Endothelial cell of umbilical vein (primary cell): ENCODE data around the gene NDUFA11. TPM values are rescaled to one million over a fixed set of nuclear protein-coding genes. Genes with fewer than 3 reads are reported as not detected.

ENCODE experiments used
- BruUV-seq: library from RNA; stranded (reverse); fragments of 400-500 nt; replicated peaks from 2 replicates; lab custom pipeline; 2021; lab: Mats Ljungman, UMichigan
- CTCF ChIA-PET: fragments of 300-600, 350-600 bp; sonication (Branson Sonifier 250); formaldehyde crosslinking; loops from one replicate; lab custom pipeline; 2021; ENCODE audit warnings: antibody characterized with exemption, inconsistent platforms; lab: Charles Lee
- POLR2A ChIA-PET: fragments of 300-600, 350-600 bp; sonication (Branson Sonifier 250); formaldehyde crosslinking; loops from one replicate; lab custom pipeline; 2021; ENCODE audit warnings: antibody characterized with exemption, inconsistent platforms; lab: Charles Lee
- DNase-seq: peaks from one replicate; pipeline ENCODE4 v3.0.0-alpha.2; 2011; ENCODE audit warnings: low read depth, low spot score
- FAIRE-seq: peaks from 2 replicates; lab custom pipeline; 2011; peaks lifted over from hg19 to GRCh38; lab: Jason Lieb, UNC
- H2AFZ ChIP-seq: 2 replicates; pipeline ENCODE4 v1.6.0; 2012; ENCODE audit warnings: low read depth, low read length, control low read depth, inconsistent platforms
- H3K27ac ChIP-seq: 2 replicates; pipeline ENCODE4 v1.5.1; 2011; ENCODE audit warnings: low read depth, mild to moderate bottlenecking, control low read depth, low read length, moderate library complexity; ENCODE audit not compliant: insufficient read depth
- H3K27me3 ChIP-seq, 2 experiments: 2 replicates each; pipeline versions ENCODE4 v1.6.0 to v1.6.1; 2011; ENCODE audit warnings: low read length in 2 of 2, mixed read lengths in 1 of 2; ENCODE audit not compliant: control insufficient read depth in 2 of 2, insufficient read depth in 2 of 2
- H3K36me3 ChIP-seq, 2 experiments: 2 replicates in 1 of 2; 3 replicates in 1 of 2; pipeline ENCODE4 v1.5.1; 2011; ENCODE audit warnings: low read length in 2 of 2, mild to moderate bottlenecking in 1 of 2, moderate library complexity in 1 of 2; ENCODE audit not compliant: control insufficient read depth in 2 of 2, insufficient read depth in 2 of 2; ENCODE audit errors: extremely low read depth in 1 of 2
- H3K4me1 ChIP-seq: 3 replicates; pipeline ENCODE4 v1.5.1; 2011; ENCODE audit warnings: mild to moderate bottlenecking, low read length; ENCODE audit not compliant: control insufficient read depth, insufficient read depth; ENCODE audit errors: extremely low read depth
- H3K4me2 ChIP-seq: 2 replicates; pipeline ENCODE4 v1.6.1; 2011; ENCODE audit warnings: low read length, control low read depth, mixed read lengths; ENCODE audit not compliant: insufficient read depth
- H3K4me3 ChIP-seq, 3 experiments: fragments of 200-600 bp in 1 of 3; sonication (generic), shearing (Covaris generic) in 1 of 3; replicated peaks in 1 of 3; 2 replicates each; pipeline ENCODE4 v1.5.1; 2011 to 2016; ENCODE audit warnings: control low read depth in 3 of 3, low read length in 3 of 3, mild to moderate bottlenecking in 2 of 3, inconsistent platforms in 1 of 3, low read depth in 1 of 3, moderate library complexity in 1 of 3; ENCODE audit not compliant: insufficient read depth in 1 of 3
- H3K79me2 ChIP-seq: 2 replicates; pipeline ENCODE4 v1.6.0; 2012; ENCODE audit warnings: low read length, inconsistent platforms; ENCODE audit not compliant: control insufficient read depth, insufficient read depth
- H3K9ac ChIP-seq: replicated peaks from 2 replicates; pipeline ENCODE3; 2011; ENCODE audit warnings: low read length, control low read depth; ENCODE audit not compliant: insufficient read depth; ENCODE audit errors: extremely low read depth
- H3K9me1 ChIP-seq: replicated peaks from 3 replicates; pipeline ENCODE4 v1.6.0; 2011; ENCODE audit warnings: mild to moderate bottlenecking, low read length; ENCODE audit not compliant: control insufficient read depth, insufficient read depth; ENCODE audit errors: extremely low read depth
- H3K9me3 ChIP-seq: replicated peaks from 2 replicates; pipeline ENCODE4 v1.5.1; 2012; ENCODE audit warnings: low read length, inconsistent platforms; ENCODE audit not compliant: control insufficient read depth, insufficient read depth
- H4K20me1 ChIP-seq: replicated peaks from 2 replicates; pipeline ENCODE3; 2011; ENCODE audit warnings: mild to moderate bottlenecking, low read length; ENCODE audit not compliant: control insufficient read depth, insufficient read depth; ENCODE audit errors: extremely low read depth
- CTCF ChIP-seq, 2 donors: IDR thresholded peaks; 1 replicate in 1 of 2; 2 replicates in 1 of 2; pipeline ENCODE4 v1.5.1; 2011; ENCODE audit warnings: low read length in 2 of 2, mild to moderate bottlenecking in 2 of 2, moderate library complexity in 2 of 2, control low read depth in 1 of 2, inconsistent platforms in 1 of 2, low read depth in 1 of 2; ENCODE audit not compliant: insufficient read depth in 1 of 2; ENCODE audit errors: extremely low read depth in 1 of 2
- EZH2 ChIP-seq: IDR thresholded peaks from 2 replicates; pipeline ENCODE4 v1.6.1; 2012; ENCODE audit warnings: borderline replicate concordance, low read depth, mild to moderate bottlenecking, moderate library complexity, low read length, inconsistent platforms; ENCODE audit not compliant: severe bottlenecking
- FOS ChIP-seq: IDR thresholded peaks from 2 replicates; pipeline ENCODE4 v1.6.1; 2011; ENCODE audit warnings: mild to moderate bottlenecking, low read length, moderate library complexity, borderline replicate concordance; ENCODE audit not compliant: insufficient read depth
- GATA2 ChIP-seq: IDR thresholded peaks from 2 replicates; pipeline ENCODE4 v1.7.0; 2011; ENCODE audit warnings: low read depth, mild to moderate bottlenecking, moderate library complexity, mixed read lengths, low read length; ENCODE audit not compliant: insufficient read length, insufficient read depth
- JUN ChIP-seq: IDR thresholded peaks from 2 replicates; pipeline ENCODE4 v1.6.1; 2011; ENCODE audit warnings: borderline replicate concordance, low read depth; ENCODE audit not compliant: insufficient read length, insufficient read depth
- MAX ChIP-seq: IDR thresholded peaks from 2 replicates; pipeline ENCODE4 v1.6.1; 2011; ENCODE audit not compliant: insufficient read depth, insufficient read length
- MYC ChIP-seq: IDR thresholded peaks from one replicate; pipeline ENCODE4 v1.6.1; 2011; ENCODE audit warnings: mild to moderate bottlenecking, low read depth, low read length
- POLR2A ChIP-seq: IDR thresholded peaks from 2 replicates; pipeline ENCODE4 v1.6.1; 2012; ENCODE audit warnings: low read depth, mild to moderate bottlenecking, control low read depth, low read length
- POLR2AphosphoS5 ChIP-seq: IDR thresholded peaks from 2 replicates; pipeline ENCODE4 v1.6.1; 2012; ENCODE audit warnings: low read depth, mild to moderate bottlenecking, control low read depth, low read length, moderate library complexity; ENCODE audit not compliant: insufficient read depth
- dilution Hi-C: fragments of 300-500 bp; cut with MboI; formaldehyde crosslinking; loops from one replicate; pipeline ENCODE4 v1.15.0; 2019; ENCODE audit warnings: low sequenced_read_pairs; ENCODE audit not compliant: extremely low pct_ligation_motif_present
- intact Hi-C: fragments of 100-400 bp; cut with micrococcal nuclease; formaldehyde crosslinking; loops from one replicate; pipeline ENCODE4 v1.10.0; 2022
- polyA plus RNA-seq, 4 experiments: library from polyadenylated mRNA; depleted of rRNA in 3 of 4; stranded (reverse) in 3 of 4; unstranded in 1 of 4; fragments of >200 nt; gene quantifications; 2 replicates each; pipeline versions ENCODE4 v1.2.1 to v1.2.3, GENCODE V29; 2011 to 2012; ENCODE audit warnings: missing spikeins in 1 of 4
- total RNA-seq: library from RNA; stranded (reverse); gene quantifications from 2 replicates; pipeline ENCODE4 v1.2.3, GENCODE V29; 2021

NDUFA11 gene
- total and polyA plus RNA-seq, 2 donors (not counting 3 experiments of a cell fraction or from before 2014, with no cell fraction given) = 281 to 876 TPM

GRCh38 chr19:5932146-5932545, 28.6 kb upstream of the NDUFA11 start:
- Histone ChIP-seq H3K27me3 (no peaks in the 10 kb centered on the region), H3K4me3 (no peak overlapping the region), H3K79me2 (no peaks in the 10 kb centered on the region), H3K9me1 (no peaks in the 10 kb centered on the region), H3K36me3 (peaks cover 13 to 35% of the 10 kb centered on the region in 2 experiments), H3K9me3 (no peaks in the 10 kb centered on the region), H3K9ac (no peak overlapping the region), H3K4me1 (peaks cover 30% of the 10 kb centered on the region), H4K20me1 (no peaks in the 10 kb centered on the region), H3K4me2 (no peak overlapping the region), H2AFZ (no peak overlapping the region), H3K27ac (no peak overlapping the region)
- dilution Hi-C loops = no loop called here
- DNase-seq (no peak), FAIRE-seq (no peak)
- intact Hi-C loops = no loop called here
- POLR2A ChIA-PET = no interaction called here
- TF ChIP-seq GATA2 (no peak), POLR2A (no peak), FOS (no peak)
- no TSS peak for BruUV-seq
- CTCF ChIA-PET = no interaction called here

- H3K27me3 ChIP-seq = no peaks in the 10 kb centered on the region
- ChIA-PET CTCF (no interaction called here), POLR2A (interaction anchor here (0.6 kb wide), 1 partner anchor 18 kb away, joined by 4 read pairs; no protein-coding TSS in a partner anchor)
- no peaks in the 10 kb centered on the region for H3K9me3 ChIP-seq
- H2AFZ ChIP-seq = no peak overlapping the region
- H3K4me3 ChIP-seq = no peak overlapping the region
- peaks cover 29% of the 10 kb centered on the region for H3K4me1 ChIP-seq
- no peaks in the 10 kb centered on the region for H3K9me1 ChIP-seq
- FAIRE-seq (no peak), DNase-seq (no peak)
- no peak overlapping the region for H3K27ac ChIP-seq
- H3K9ac ChIP-seq = no peak overlapping the region
- H3K4me2 ChIP-seq = no peak overlapping the region
- dilution Hi-C loops (no loop called here), intact Hi-C loops (no loop called here)
- H4K20me1 ChIP-seq = no peaks in the 10 kb centered on the region
- H3K36me3 ChIP-seq = peaks cover 13 to 43% of the 10 kb centered on the region in 2 experiments
- no peaks in the 10 kb centered on the region for H3K79me2 ChIP-seq
- TF ChIP-seq POLR2A (no peak), EZH2 (no peak), JUN (no peak), MYC (no peak), GATA2 (no peak), CTCF (IDR thresholded peaks at IDR 0.05; ENCODE audit: extremely low read depth in 1 of 2, insufficient read depth in 1 of 2, low read depth in 1 of 2, low read length in 2 of 2) (no peak), POLR2AphosphoS5 (no peak), MAX (no peak), FOS (no peak)
- BruUV-seq = no TSS peak
Observed at GRCh38 chr19:5931251-5931650, 27.7 kb upstream of the NDUFA11 start.
